GM18517 (cell line): ENCODE data around the gene EPS15.
A peak's percentile ranks its signal among the peaks of the same experiment; 100 is the strongest.
"Not testable (repeated sequence)": the region's sequence is repeated elsewhere in the genome, so short reads cannot be mapped to it uniquely, and the experiment has no call there.

Experiments
- ATAC-seq: cut with Tn5 transposase; IDR thresholded peaks from one replicate; pipeline ENCODE4 v1.9.1; 2021; ENCODE audit warnings: mild to moderate bottlenecking, moderate library complexity; ENCODE audit not compliant: unreplicated experiment

Gene EPS15

DNA sequence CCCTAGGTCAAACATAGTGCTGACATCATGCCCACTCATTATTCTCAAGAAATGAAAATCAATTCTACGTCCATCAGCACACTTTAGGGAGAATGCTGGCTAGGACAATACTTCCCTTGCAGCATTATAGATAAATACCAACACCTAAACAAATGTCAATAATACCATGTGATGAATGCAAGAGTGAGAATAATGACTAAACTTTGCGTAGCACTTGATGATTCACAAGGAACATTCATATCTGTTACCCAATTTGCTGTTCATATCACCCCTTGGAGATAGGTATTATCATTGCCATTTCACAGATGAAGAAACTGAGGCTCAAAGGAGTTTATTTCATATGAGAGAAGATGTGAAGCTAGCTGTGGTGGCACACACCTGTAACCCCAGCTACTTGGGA lies 24.8 kb upstream of the EPS15 start:
- no peak for ATAC-seq

- no peak for ATAC-seq
Measured at GRCh38 chr1:51542158-51542953, 23.3 kb upstream of the EPS15 start.

DNA sequence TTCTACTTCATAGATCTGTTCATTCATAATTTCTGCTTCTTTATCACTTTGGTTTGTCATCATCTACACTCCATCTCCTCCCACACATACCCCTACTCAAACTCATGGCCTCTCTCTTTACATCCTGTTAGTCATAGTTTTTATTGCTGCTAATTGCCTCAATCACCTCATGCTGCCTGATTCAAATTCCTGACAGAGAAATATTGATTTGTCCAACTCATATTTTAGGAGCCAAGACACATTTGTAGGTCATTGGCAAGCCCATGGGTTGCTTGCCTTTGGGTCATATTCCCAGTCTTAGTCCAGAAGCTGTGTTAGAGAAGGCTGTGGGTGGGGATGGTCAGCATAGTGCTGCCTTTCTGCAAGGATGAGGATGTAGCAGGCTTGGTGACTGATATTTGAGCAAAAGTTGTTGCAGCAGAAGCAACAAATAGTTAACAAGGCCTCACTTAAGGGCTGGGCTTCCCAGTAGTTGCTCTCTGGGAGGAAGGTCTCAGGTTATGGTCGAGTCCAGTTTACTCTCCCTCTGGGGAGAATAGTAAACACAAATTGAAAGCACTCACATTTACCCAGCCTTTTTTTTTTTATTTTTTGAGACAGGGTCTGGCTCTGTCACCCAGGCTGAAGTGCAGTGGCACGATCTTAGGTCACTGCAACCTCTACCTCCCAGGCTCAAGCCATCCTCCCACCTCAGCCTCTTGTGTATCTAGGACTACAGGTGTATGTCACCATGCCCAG lies 22.4 kb upstream of the EPS15 start:
- no peak for ATAC-seq

- no peak for ATAC-seq
Measured at GRCh38 chr1:51537568-51537967, 18.5 kb upstream of the EPS15 start.

DNA sequence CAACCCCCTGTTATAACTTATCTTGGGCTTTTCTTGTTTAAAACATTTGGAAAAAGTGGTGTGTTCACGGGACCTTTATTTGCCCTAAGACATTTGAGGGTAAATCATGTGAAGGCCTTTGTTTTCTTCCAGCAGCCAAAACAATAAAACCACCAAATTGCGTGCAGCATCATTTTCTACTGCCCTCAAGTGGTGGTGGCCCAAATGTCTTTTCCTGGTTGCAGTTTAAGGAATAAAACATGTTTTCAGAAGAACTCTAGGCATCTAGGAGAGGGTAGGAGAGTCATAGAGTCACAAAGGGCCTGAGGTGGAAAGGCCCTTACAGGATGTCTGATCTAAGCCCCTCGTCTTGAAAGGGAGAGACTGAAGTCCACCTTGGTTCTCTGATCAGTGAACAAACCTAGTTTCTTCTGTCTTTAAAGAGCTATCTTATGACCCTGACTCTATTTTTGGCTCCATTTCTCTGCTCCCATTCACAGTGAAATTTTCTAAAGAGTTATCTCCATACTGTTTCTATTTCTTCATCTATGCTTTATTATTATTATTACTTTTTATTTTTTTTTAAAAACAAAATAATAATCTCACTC lies 16.0 kb upstream of the EPS15 start:
- no peak for ATAC-seq

DNA sequence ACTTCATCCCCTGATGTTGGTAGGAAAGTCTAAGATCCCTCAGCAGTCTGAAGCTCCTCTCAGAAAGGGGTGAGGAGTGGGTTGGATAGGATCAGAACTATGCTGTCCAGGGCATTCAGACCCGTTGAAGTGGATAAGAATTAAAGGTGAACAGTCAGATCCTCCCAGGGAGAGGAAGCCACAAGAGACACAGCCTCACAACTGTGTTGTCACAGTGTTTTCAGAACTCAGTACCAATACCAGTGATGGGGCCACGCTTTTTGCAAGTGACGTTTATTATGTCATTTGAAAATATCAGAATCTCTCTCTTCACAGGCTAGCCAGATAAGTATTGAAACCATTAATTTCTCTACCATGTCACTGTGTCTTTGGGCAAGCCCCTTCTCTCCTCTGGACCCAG lies 15.4 kb upstream of the EPS15 start:
- ATAC-seq, result no peak

DNA sequence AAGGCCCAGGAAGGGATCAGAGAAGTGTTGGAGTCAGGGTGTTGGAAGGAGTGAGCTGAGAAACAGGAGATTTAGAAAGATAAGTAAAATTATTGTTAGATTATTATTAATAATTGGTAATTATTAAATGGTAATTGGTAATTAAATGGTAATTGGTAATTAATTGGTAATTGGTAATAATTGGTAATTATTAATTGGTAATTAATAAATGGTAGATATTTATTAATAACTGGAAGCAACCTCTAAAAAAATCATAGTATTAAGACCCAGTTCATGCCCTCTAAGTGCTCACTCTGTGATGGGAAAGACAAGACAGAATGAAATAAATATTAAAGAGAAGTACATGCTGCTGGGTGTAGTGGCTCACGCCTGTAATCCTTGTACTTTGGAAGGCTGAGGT lies 13.8 kb upstream of the EPS15 start:
- ATAC-seq, result no peak

DNA sequence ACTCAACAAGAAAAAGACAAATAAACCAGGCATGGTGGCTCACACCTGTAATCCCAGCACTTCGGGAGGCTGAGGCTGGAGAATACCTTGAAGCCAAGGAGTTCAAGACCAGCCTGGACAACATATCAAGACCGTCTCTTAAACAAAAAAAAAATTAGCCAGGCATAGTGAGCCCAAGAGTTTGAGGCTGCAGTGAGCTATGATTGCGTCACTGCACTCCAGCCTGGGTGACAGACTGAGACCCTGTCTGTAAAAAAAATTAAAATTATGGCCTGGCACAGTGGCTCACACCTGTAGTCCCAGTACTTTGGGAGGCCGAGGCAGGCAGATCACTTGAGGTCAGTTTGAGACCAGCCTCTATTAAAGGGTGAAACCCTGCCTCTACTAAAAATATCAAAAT lies 11.4 kb upstream of the EPS15 start:
- not testable (repeated sequence) for ATAC-seq

- ATAC-seq, result no peak
Measured at GRCh38 chr1:51527144-51527543, 8.1 kb upstream of the EPS15 start.

DNA sequence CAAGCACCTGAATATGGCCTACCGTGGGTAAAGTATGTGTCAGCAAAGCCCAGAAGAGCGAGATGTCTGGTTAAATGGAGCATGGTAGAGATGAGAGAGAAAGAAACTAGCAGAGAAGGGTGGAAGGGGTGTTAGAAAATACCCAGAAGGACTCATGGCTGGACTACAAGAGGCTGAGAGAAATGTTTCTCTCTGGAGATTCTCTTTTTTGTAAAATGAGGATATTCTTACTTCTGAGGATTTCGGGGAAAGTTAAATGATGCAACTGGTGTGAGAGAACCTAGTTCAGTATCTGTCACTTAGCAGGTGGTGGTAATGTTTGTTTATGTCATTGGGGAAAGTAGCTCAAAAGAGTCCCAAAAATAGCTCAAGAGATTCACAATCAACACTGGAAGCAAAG lies 7.2 kb upstream of the EPS15 start:
- ATAC-seq, result no peak

DNA sequence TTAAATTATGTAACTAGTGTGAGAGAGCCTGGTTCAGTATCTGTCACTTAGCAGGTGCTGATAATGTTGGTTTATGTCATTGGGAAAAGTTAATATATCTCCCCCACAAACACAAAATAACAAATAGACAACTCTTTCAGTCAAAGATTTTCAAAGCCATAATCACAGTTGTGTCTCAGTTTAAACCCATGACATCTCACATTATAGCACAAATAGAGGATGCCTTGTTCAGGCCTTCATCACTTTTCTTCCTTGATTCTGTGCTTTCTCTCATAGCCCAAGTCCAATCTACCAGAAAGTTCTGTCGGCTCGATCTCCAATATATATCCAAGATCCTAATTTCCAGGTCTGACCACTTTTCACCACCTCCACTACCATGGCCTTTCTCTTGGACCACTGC lies 6.2 kb upstream of the EPS15 start:
- ATAC-seq, result no peak

DNA sequence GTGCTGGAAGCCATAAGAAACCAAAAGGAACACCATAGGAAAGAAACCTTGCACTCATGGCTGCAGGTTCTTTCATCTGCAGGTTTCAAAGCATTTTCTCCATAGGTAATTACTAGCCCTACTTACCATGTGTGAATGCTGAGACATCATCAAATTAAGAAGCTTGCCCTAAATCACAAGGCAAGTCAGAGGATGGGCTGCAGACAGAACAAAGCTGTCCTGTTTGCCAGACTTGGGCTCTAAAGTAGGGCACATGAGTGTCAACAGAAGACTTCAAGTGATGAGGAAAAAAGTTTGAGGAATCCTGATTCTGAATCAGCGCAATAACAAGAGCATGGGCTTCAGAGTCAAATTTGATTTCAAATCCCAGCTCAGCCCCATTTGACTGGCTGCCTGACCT lies 5.8 kb upstream of the EPS15 start:
- no peak for ATAC-seq

DNA sequence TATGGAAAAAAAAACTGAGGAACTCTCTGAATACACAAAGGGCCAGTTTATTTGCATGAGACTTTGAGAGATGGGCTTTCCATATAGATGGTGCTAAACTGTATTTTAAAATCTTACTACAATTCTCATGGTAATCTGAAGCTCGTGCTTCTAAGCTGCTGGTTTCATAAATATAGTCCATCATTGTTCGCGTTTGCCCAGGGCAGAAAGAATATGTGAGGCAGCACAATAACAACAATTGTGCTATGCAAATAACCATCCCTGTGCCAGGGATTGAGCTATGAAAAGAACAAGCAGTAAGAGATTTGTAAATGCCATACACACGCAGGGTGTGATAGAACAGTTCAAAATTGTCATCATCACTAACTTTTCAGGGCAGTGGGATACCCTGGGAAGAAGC lies 4.9 kb upstream of the EPS15 start:
- ATAC-seq, result no peak

DNA sequence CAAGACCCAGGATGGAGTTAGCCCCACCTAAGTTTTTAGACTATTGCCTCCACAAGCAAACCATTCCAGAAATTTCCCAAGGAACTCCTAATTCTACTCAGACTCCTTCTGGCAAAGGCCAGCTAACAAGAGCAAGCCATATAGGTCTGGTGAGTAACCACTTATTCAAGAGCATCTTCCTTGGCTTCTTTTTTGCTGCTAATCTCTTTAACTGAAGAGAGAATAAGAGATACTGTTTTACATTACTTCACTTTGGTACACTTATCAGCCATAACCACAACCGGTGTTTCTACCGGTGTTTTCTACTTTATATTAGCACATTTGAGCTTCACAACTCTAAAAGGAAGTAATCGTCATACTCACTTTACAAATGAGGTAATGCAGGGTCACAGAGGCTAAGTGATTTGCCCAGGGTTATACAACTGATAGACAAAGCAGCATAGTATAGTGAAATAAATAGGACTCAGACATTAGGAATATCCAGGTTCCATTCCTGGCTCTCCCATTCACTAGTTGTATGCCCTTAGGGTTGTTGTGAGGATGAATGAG lies 1.7 kb upstream of the EPS15 start:
- ATAC-seq, result no peak

GRCh38 chr1:51519865-51520699 lies 1.0 kb upstream of the EPS15 start:
- no peak for ATAC-seq

DNA sequence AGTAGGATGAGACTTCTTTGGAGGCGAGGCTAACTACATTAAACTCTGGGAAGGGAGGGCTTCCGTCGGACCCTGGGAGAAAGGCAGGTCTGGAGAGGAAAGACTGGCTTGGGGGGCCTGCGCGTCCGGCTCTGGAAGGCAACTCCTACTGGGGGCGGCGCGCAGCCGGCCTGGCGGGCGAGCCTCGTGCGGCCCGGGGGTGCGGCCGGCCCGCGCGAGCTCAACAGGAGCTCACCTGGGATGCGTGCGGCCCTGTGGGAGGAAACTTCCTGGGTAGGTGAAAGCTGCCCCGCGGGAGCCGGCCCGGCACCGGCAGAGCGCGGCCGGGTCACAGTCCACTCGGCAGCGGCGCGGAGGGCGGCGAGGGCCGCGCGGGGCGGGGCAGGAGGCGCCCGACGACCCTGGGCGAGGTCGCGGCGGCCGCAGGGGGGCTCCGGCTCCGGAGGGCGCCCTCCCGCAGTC lies 449 bp downstream of the EPS15 start:
- ATAC-seq, result peak; percentile 28

- ATAC-seq, result peak; percentile 34
Measured at GRCh38 chr1:51518033-51518585, 957 bp downstream of the EPS15 start.

- ATAC-seq, result no peak
Measured at GRCh38 chr1:51517361-51518032, 1.6 kb downstream of the EPS15 start.

DNA sequence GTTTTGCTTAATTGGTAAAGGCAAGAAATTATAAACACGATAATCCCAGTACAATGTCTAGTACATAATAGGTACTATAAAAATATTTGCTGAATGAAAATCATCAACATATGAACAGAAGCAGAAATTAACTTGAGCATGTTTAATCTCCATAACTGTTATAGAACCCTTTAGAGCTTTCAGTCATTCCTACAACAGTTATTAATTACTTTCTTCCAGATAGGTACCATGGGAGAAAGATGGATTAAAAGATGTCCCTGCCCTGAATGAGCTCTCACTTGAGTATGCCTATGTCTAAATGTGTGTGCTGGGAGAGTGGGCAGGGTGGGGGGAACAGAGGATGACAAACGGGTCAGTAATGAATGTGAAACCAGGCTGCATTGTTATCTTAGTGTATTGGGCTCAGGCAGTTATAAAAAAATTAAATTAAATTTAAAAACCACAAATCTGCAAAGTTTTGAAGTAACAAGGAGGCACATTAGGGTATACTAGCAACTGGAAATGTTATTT lies 2.4 kb downstream of the EPS15 start:
- no peak for ATAC-seq
